Testis (tissue), 2 donors: Measurements from ENCODE around the gene SPPL3.

ENCODE experiments used
- POLR2A ChIP-seq: fragments of 450-650 bp; IDR thresholded peaks from one replicate; pipeline ENCODE4 v1.6.1; 2017; ENCODE audit warnings: antibody characterized with exemption, mild to moderate bottlenecking, moderate library complexity
- TF ChIP-seq, protein P1 (sequence below), 3 experiments: fragments of 450-650 bp in 2 of 3; fragments of 200-600 bp in 1 of 3; sonication (generic) in 1 of 3; IDR thresholded peaks; one replicate each; pipeline ENCODE4 v1.5.1; 2016 to 2019; ENCODE audit warnings: antibody characterized with exemption in 3 of 3, mild to moderate bottlenecking in 2 of 3, moderate library complexity in 1 of 3

DNA sequence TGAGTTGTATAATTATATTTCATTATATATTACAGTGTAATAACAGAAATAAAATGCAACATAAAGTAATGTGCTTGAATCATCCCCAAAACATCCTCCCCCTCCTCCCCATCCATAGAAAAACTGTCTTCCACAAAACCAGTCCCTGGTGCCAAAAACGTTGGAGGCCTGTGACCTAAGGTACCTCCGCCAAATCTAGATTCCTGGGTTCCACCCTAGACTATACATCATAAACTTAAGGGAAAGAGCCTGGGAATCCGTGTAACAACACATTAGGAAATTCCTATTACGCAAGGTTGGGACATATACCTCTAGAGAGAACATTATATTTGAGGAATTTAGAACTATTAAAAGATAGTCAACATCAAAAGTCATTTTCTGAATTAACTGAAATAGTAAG, 38.0 kb downstream of the SPPL3 start:
- TF ChIP-seq, protein P1, sequence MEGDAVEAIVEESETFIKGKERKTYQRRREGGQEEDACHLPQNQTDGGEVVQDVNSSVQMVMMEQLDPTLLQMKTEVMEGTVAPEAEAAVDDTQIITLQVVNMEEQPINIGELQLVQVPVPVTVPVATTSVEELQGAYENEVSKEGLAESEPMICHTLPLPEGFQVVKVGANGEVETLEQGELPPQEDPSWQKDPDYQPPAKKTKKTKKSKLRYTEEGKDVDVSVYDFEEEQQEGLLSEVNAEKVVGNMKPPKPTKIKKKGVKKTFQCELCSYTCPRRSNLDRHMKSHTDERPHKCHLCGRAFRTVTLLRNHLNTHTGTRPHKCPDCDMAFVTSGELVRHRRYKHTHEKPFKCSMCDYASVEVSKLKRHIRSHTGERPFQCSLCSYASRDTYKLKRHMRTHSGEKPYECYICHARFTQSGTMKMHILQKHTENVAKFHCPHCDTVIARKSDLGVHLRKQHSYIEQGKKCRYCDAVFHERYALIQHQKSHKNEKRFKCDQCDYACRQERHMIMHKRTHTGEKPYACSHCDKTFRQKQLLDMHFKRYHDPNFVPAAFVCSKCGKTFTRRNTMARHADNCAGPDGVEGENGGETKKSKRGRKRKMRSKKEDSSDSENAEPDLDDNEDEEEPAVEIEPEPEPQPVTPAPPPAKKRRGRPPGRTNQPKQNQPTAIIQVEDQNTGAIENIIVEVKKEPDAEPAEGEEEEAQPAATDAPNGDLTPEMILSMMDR (IDR thresholded peaks at IDR 0.05) = no peak
- no peak for TF ChIP-seq POLR2A
